SK-N-MC (cell line): ENCODE measurements around the gene LIMS2.

Source experiments
- EZH2 ChIP-seq: fragments of 200-600 bp; sonication (generic); IDR thresholded peaks from one replicate; pipeline ENCODE4 v1.6.1; 2017; ENCODE audit warnings: antibody characterized with exemption
- FOXP2 ChIP-seq: optimal IDR thresholded peaks from 2 replicates; pipeline ENCODE3; 2011; ENCODE audit warnings: mild to moderate bottlenecking, moderate library complexity; ENCODE audit not compliant: insufficient read depth; ENCODE audit errors: extremely low read length, control extremely low read depth
- POLR2AphosphoS5 ChIP-seq: IDR thresholded peaks from 2 replicates; pipeline ENCODE4 v1.6.1; 2012; ENCODE audit warnings: mild to moderate bottlenecking, low read depth, low read length, borderline replicate concordance

- no peak for TF ChIP-seq POLR2AphosphoS5
- no peak for TF ChIP-seq EZH2
- no peak for TF ChIP-seq FOXP2
These were observed 29.7 kb downstream of the LIMS2 start, which contains the start of gene GPR17 for GRCh38 chr2:127645395-127646291.
